Endothelial cell of umbilical vein (primary cell): ENCODE data around the gene THEMIS2.
A peak's percentile ranks its signal among the peaks of the same experiment; 100 is the strongest.

Experiments used
- EZH2 ChIP-seq: IDR thresholded peaks from 2 replicates; pipeline ENCODE4 v1.6.1; 2012; ENCODE audit warnings: borderline replicate concordance, low read depth, mild to moderate bottlenecking, moderate library complexity, low read length, inconsistent platforms; ENCODE audit not compliant: severe bottlenecking
- GATA2 ChIP-seq: IDR thresholded peaks from 2 replicates; pipeline ENCODE4 v1.7.0; 2011; ENCODE audit warnings: low read depth, mild to moderate bottlenecking, moderate library complexity, mixed read lengths, low read length; ENCODE audit not compliant: insufficient read length, insufficient read depth
- JUN ChIP-seq: IDR thresholded peaks from 2 replicates; pipeline ENCODE4 v1.6.1; 2011; ENCODE audit warnings: borderline replicate concordance, low read depth; ENCODE audit not compliant: insufficient read length, insufficient read depth
- MYC ChIP-seq: IDR thresholded peaks from one replicate; pipeline ENCODE4 v1.6.1; 2011; ENCODE audit warnings: mild to moderate bottlenecking, low read depth, low read length
- POLR2AphosphoS5 ChIP-seq: IDR thresholded peaks from 2 replicates; pipeline ENCODE4 v1.6.1; 2012; ENCODE audit warnings: low read depth, mild to moderate bottlenecking, control low read depth, low read length, moderate library complexity; ENCODE audit not compliant: insufficient read depth
- TF ChIP-seq, protein P1 (sequence below), 2 donors: IDR thresholded peaks; 1 replicate in 1 of 2; 2 replicates in 1 of 2; pipeline ENCODE4 v1.5.1; 2011; ENCODE audit warnings: low read length in 2 of 2, mild to moderate bottlenecking in 2 of 2, moderate library complexity in 2 of 2, control low read depth in 1 of 2, inconsistent platforms in 1 of 2, low read depth in 1 of 2; ENCODE audit not compliant: insufficient read depth in 1 of 2; ENCODE audit errors: extremely low read depth in 1 of 2
- TF ChIP-seq, protein P2 (sequence below): IDR thresholded peaks from 2 replicates; pipeline ENCODE4 v1.6.1; 2011; ENCODE audit not compliant: insufficient read depth, insufficient read length

- TF ChIP-seq, protein P1, sequence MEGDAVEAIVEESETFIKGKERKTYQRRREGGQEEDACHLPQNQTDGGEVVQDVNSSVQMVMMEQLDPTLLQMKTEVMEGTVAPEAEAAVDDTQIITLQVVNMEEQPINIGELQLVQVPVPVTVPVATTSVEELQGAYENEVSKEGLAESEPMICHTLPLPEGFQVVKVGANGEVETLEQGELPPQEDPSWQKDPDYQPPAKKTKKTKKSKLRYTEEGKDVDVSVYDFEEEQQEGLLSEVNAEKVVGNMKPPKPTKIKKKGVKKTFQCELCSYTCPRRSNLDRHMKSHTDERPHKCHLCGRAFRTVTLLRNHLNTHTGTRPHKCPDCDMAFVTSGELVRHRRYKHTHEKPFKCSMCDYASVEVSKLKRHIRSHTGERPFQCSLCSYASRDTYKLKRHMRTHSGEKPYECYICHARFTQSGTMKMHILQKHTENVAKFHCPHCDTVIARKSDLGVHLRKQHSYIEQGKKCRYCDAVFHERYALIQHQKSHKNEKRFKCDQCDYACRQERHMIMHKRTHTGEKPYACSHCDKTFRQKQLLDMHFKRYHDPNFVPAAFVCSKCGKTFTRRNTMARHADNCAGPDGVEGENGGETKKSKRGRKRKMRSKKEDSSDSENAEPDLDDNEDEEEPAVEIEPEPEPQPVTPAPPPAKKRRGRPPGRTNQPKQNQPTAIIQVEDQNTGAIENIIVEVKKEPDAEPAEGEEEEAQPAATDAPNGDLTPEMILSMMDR (IDR thresholded peaks at IDR 0.05; ENCODE audit: extremely low read depth in 1 of 2, insufficient read depth in 1 of 2, low read depth in 1 of 2, low read length in 2 of 2): no peak
- TF ChIP-seq EZH2 (no peak), POLR2AphosphoS5 (peak; percentile 98), GATA2 (no peak), MYC (no peak), JUN (no peak)
- TF ChIP-seq, protein P2, sequence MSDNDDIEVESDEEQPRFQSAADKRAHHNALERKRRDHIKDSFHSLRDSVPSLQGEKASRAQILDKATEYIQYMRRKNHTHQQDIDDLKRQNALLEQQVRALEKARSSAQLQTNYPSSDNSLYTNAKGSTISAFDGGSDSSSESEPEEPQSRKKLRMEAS: peak; percentile 3
Measured at GRCh38 chr1:27830621-27831440, 41.5 kb upstream of the THEMIS2 start, which contains the start of gene PPP1R8.
